ENCODE measurements around the gene OR5V1. TPM values are rescaled to one million over a fixed set of nuclear protein-coding genes. Genes with fewer than 3 reads are reported as not detected.

The OR5V1 gene
- total and polyA plus RNA-seq, 2 experiments from 2014 or later = not detected

DNA sequence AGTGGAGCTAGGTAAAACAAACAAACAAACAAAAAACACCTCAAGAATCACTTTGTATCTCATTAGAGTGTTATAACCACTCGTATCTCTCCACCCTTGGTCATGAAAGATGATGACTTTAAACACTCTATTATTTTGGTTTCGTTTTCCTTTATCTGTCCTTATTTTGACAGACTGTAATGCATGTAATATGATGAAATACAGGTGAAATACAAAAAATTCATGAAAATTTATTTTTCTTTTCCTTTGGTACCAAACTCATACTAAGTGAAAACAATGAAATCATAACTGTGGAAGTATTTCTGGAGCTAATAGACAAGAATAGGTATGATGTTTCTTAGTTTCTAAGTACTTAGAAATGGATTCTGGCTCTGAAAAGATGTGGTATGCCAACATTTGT, 30.9 kb upstream of the OR5V1 start:
- H3K9me3 Mint-ChIP-seq = no peaks in the 10 kb centered on the region
- Histone ChIP-seq H2AFZ (no peak overlapping the region; the same call in 1 of the 2 replicates), H3K27me3 (ENCODE audit: insufficient read depth) (no peaks in the 10 kb centered on the region), H3F3A (replicated peaks; ENCODE audit: low read depth) (no peaks in the 10 kb centered on the region), H3K79me2 (replicated peaks; ENCODE audit: insufficient read depth) (no peaks in the 10 kb centered on the region), H3K4me2 (no peak overlapping the region), H3K9me2 (ENCODE audit: insufficient read depth) (peaks cover 2% of the 10 kb centered on the region; the same call in 1 of the 2 replicates), H3K27ac (ENCODE audit: low read depth) (no peak overlapping the region), H3K4me1 (ENCODE audit: insufficient read depth) (no peaks in the 10 kb centered on the region), H4K20me1 (replicated peaks; ENCODE audit: insufficient read depth) (no peaks in the 10 kb centered on the region), H3K4me3 (no peak overlapping the region), H3K36me3 (ENCODE audit: insufficient read depth) (no peaks in the 10 kb centered on the region)
- no peak overlapping the region for H3K4me3 Mint-ChIP-seq
- peaks cover 2% of the 10 kb centered on the region for H3K27me3 Mint-ChIP-seq (ENCODE audit: insufficient read depth, low read depth, poor library complexity)
- ATAC-seq = no peak
- no peak overlapping the region for H3K27ac Mint-ChIP-seq
- peaks cover 4% of the 10 kb centered on the region for H3K4me1 Mint-ChIP-seq
- DNase-seq (ENCODE audit: low spot score) = no peak
- H3K36me3 Mint-ChIP-seq (ENCODE audit: low read depth) = no peaks in the 10 kb centered on the region
- TF ChIP-seq JUNB (IDR thresholded peaks at IDR 0.05; ENCODE audit: unreplicated experiment) (no peak), ZNF114 (CRISPR knock-in tag; IDR thresholded peaks at IDR 0.05) (no peak), CREB1 (CRISPR knock-in tag; IDR thresholded peaks at IDR 0.05; ENCODE audit: low read depth) (no peak), REST (IDR thresholded peaks at IDR 0.05; ENCODE audit: unreplicated experiment) (no peak), STAT1 (IDR thresholded peaks at IDR 0.05; ENCODE audit: unreplicated experiment) (no peak)
- TF ChIP-seq, protein P1, sequence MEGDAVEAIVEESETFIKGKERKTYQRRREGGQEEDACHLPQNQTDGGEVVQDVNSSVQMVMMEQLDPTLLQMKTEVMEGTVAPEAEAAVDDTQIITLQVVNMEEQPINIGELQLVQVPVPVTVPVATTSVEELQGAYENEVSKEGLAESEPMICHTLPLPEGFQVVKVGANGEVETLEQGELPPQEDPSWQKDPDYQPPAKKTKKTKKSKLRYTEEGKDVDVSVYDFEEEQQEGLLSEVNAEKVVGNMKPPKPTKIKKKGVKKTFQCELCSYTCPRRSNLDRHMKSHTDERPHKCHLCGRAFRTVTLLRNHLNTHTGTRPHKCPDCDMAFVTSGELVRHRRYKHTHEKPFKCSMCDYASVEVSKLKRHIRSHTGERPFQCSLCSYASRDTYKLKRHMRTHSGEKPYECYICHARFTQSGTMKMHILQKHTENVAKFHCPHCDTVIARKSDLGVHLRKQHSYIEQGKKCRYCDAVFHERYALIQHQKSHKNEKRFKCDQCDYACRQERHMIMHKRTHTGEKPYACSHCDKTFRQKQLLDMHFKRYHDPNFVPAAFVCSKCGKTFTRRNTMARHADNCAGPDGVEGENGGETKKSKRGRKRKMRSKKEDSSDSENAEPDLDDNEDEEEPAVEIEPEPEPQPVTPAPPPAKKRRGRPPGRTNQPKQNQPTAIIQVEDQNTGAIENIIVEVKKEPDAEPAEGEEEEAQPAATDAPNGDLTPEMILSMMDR (conservative IDR thresholded peaks at IDR 0.05; ENCODE audit: low read depth in 2 of 2) = no peak

DNA sequence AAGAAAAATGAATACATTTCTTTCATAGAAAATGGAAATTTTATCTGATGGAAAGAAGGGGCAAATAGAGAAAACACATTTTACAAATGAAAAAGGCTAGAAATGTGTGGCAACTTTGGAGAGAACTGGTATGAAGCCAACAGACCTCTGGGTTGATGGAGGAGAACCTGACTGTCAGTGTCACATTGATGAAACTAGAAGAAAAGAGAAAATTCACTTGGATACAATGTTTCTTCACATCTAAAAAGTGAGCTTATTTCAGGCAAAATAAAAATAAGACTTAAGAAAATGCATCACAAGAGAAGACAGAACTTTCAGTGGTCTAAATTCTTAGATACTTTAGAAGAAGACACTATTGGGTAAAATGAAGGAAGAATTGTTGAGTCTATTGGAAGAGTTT, 26.7 kb upstream of the OR5V1 start, which contains the start of gene OR12D2:
Gene OR12D2, plus strand, starts transcription at position 301 of the 400 bp plus-strand sequence. CDS start 1,069 bp downstream, outside the sequence.
- Mint-ChIP-seq H3K4me1 (peaks cover 9% of the 10 kb centered on the region), H3K27me3 (ENCODE audit: insufficient read depth, low read depth, poor library complexity) (peaks cover 2% of the 10 kb centered on the region), H3K36me3 (ENCODE audit: low read depth) (no peaks in the 10 kb centered on the region), H3K27ac (no peak within 1 kb of the TSS), H3K4me3 (no peak within 1 kb of the TSS), H3K9me3 (no peaks in the 10 kb centered on the region)
- Histone ChIP-seq H3K4me1 (ENCODE audit: insufficient read depth) (peaks cover 6% of the 10 kb centered on the region; the same call in 1 of the 2 replicates), H3K4me3 (no peak within 1 kb of the TSS), H3K27me3 (ENCODE audit: insufficient read depth) (no peaks in the 10 kb centered on the region), H3K79me2 (replicated peaks; ENCODE audit: insufficient read depth) (no peaks in the 10 kb centered on the region), H3K27ac (ENCODE audit: low read depth) (no peak within 1 kb of the TSS), H4K20me1 (replicated peaks; ENCODE audit: insufficient read depth) (no peaks in the 10 kb centered on the region), H3K36me3 (ENCODE audit: insufficient read depth) (no peaks in the 10 kb centered on the region), H3F3A (replicated peaks; ENCODE audit: low read depth) (no peaks in the 10 kb centered on the region), H3K4me2 (peak within 1 kb of the TSS; percentile 22; the same call in 1 of the 2 replicates), H2AFZ (no peak within 1 kb of the TSS), H3K9me2 (ENCODE audit: insufficient read depth) (peaks cover 2% of the 10 kb centered on the region; the same call in 1 of the 2 replicates)
- ATAC-seq = no peak
- DNase-seq (ENCODE audit: low spot score) = no peak
- no peak for TF ChIP-seq REST (IDR thresholded peaks at IDR 0.05; ENCODE audit: unreplicated experiment)
- no peak for TF ChIP-seq ZNF114 (CRISPR knock-in tag; IDR thresholded peaks at IDR 0.05)
- TF ChIP-seq, protein P2, sequence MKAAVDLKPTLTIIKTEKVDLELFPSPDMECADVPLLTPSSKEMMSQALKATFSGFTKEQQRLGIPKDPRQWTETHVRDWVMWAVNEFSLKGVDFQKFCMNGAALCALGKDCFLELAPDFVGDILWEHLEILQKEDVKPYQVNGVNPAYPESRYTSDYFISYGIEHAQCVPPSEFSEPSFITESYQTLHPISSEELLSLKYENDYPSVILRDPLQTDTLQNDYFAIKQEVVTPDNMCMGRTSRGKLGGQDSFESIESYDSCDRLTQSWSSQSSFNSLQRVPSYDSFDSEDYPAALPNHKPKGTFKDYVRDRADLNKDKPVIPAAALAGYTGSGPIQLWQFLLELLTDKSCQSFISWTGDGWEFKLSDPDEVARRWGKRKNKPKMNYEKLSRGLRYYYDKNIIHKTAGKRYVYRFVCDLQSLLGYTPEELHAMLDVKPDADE (IDR thresholded peaks at IDR 0.05) = no peak
- no peak for TF ChIP-seq EZH2 (IDR thresholded peaks at IDR 0.05; ENCODE audit: low read depth, unreplicated experiment)
- no peak for TF ChIP-seq ZNF331 (CRISPR knock-in tag; IDR thresholded peaks at IDR 0.05; ENCODE audit: low read depth)
- TF ChIP-seq NANOG (IDR thresholded peaks at IDR 0.05; ENCODE audit: borderline replicate concordance) = no peak
